GM12878 (cell line): ENCODE measurements around the gene FBLN5. TPM values are rescaled to one million over a fixed set of nuclear protein-coding genes. Genes with fewer than 3 reads are reported as not detected.

Experiments
- ATAC-seq: fragments of 200-7000 bp; cut with Tn5 transposase; 3 replicates; pipeline ENCODE4 v1.9.1; 2020; ENCODE audit warnings: mild to moderate bottlenecking, moderate library complexity
- BruUV-seq: library from RNA; stranded (reverse); fragments of 400-500 nt; replicated peaks from 2 replicates; lab custom pipeline; 2021; lab: Mats Ljungman, UMichigan
- CTCF ChIA-PET: fragments of 300-600 bp; sonication (Branson Sonifier 250); formaldehyde crosslinking; extraction: SDS; loops from one replicate; lab custom pipeline; 2021; ENCODE audit warnings: inconsistent platforms; lab: Yijun Ruan, JAX
- POLR2A ChIA-PET: fragments of 350-600 bp; formaldehyde crosslinking; extraction: SDS; loops from one replicate; lab custom pipeline; 2021; ENCODE audit warnings: inconsistent platforms; lab: Charles Lee
- RAD21 ChIA-PET: fragments of 300-600 bp; sonication (Branson Sonifier 250); formaldehyde crosslinking; loops from one replicate; lab custom pipeline; 2023; ENCODE audit warnings: antibody characterized with exemption; ENCODE audit not compliant: unreplicated experiment; lab: Charles Lee
- SMC1A ChIA-PET: fragments of 300-600 bp; sonication (Branson Sonifier 250); formaldehyde crosslinking; loops from one replicate; lab custom pipeline; 2023; ENCODE audit not compliant: unreplicated experiment, uncharacterized antibody; lab: Charles Lee
- DNase-seq: peaks from one replicate; pipeline ENCODE4 v3.0.0-alpha.2; 2011; ENCODE audit warnings: low read depth, low spot score
- FAIRE-seq: peaks from 3 replicates; lab custom pipeline; 2011; peaks lifted over from hg19 to GRCh38; lab: Jason Lieb, UNC
- H2AFZ ChIP-seq: 2 replicates; pipeline ENCODE4 v1.6.0; 2011; ENCODE audit warnings: low read depth, low read length, control low read depth; ENCODE audit not compliant: control insufficient read depth
- H3K27ac ChIP-seq: 2 replicates; pipeline ENCODE4 v1.5.1; 2011; ENCODE audit warnings: control low read depth; ENCODE audit not compliant: control insufficient read depth, insufficient read depth
- H3K27me3 ChIP-seq, 2 experiments: replicated peaks in 1 of 2; 2 replicates each; pipeline versions ENCODE4 v1.6.0 to v1.6.1; 2011; ENCODE audit warnings: low read length in 1 of 2; ENCODE audit not compliant: control insufficient read depth in 2 of 2, insufficient read depth in 2 of 2
- H3K36me3 ChIP-seq, 2 experiments: 2 replicates each; pipeline ENCODE4 v1.5.1; 2011; ENCODE audit warnings: low read length in 1 of 2; ENCODE audit not compliant: control insufficient read depth in 2 of 2, insufficient read depth in 2 of 2
- H3K4me1 ChIP-seq: 2 replicates; pipeline ENCODE4 v1.6.1; 2011; ENCODE audit warnings: mild to moderate bottlenecking, low read length, moderate library complexity, mixed read lengths; ENCODE audit not compliant: control insufficient read depth, insufficient read depth
- H3K4me2 ChIP-seq: 2 replicates; pipeline ENCODE4 v1.6.0; 2011; ENCODE audit warnings: control low read depth; ENCODE audit not compliant: control insufficient read depth, insufficient read depth
- H3K4me3 ChIP-seq: fragments of 200-600 bp; sonication (generic); 2 replicates; pipeline ENCODE4 v1.5.1; 2016
- H3K79me2 ChIP-seq: 2 replicates; pipeline ENCODE4 v1.6.0; 2011; ENCODE audit warnings: low read length; ENCODE audit not compliant: control insufficient read depth, insufficient read depth
- H3K9ac ChIP-seq: 2 replicates; pipeline ENCODE4 v1.8.0; 2011; ENCODE audit warnings: low read length, control low read depth, mixed read lengths; ENCODE audit not compliant: control insufficient read depth, insufficient read depth
- H3K9me3 ChIP-seq: replicated peaks from 3 replicates; pipeline ENCODE4 v1.5.1; 2011; ENCODE audit warnings: mild to moderate bottlenecking, low read length; ENCODE audit not compliant: control insufficient read depth, insufficient read depth
- H4K20me1 ChIP-seq: 2 replicates; pipeline ENCODE4 v1.6.0; 2011; ENCODE audit not compliant: control insufficient read depth, insufficient read depth
- BMI1 ChIP-seq: fragments of 450-650 bp; IDR thresholded peaks from 2 replicates; pipeline ENCODE4 v1.6.1; 2016; ENCODE audit warnings: mild to moderate bottlenecking, moderate library complexity, borderline replicate concordance
- CBFB ChIP-seq: IDR thresholded peaks from 2 replicates; pipeline ENCODE4 v1.6.1; 2016; ENCODE audit warnings: antibody characterized with exemption, low read depth
- EGR1 ChIP-seq, 2 experiments: IDR thresholded peaks; 1 replicate in 1 of 2; 2 replicates in 1 of 2; pipeline ENCODE4 v1.6.1; 2011 to 2012; ENCODE audit warnings: low read depth in 2 of 2, low read length in 2 of 2, borderline replicate concordance in 1 of 2, mild to moderate bottlenecking in 1 of 2, moderate library complexity in 1 of 2
- LARP7 ChIP-seq: fragments of 450-650 bp; IDR thresholded peaks from 2 replicates; pipeline ENCODE4 v1.6.1; 2017; ENCODE audit warnings: mild to moderate bottlenecking
- MEF2B ChIP-seq: fragments of 450-650 bp; IDR thresholded peaks from 2 replicates; pipeline ENCODE4 v1.6.1; 2018; ENCODE audit warnings: mild to moderate bottlenecking, moderate library complexity; ENCODE audit not compliant: partially characterized antibody, poor library complexity, severe bottlenecking
- NFXL1 ChIP-seq: fragments of 450-650 bp; IDR thresholded peaks from 2 replicates; pipeline ENCODE4 v1.6.1; 2017; ENCODE audit warnings: antibody characterized with exemption, mild to moderate bottlenecking, borderline replicate concordance
- NR2C2 ChIP-seq: IDR thresholded peaks from 2 replicates; pipeline ENCODE4 v1.6.1; 2011; ENCODE audit warnings: borderline replicate concordance, low read depth; ENCODE audit not compliant: control insufficient read depth, insufficient read length
- POLR2A ChIP-seq: IDR thresholded peaks from 2 replicates; pipeline ENCODE4 v1.6.1; 2011; ENCODE audit warnings: low read depth, mild to moderate bottlenecking, low read length
- SMAD1 ChIP-seq: fragments of 450-650 bp; IDR thresholded peaks from 2 replicates; pipeline ENCODE4 v1.6.1; 2018; ENCODE audit warnings: mild to moderate bottlenecking, low read depth; ENCODE audit not compliant: partially characterized antibody
- YY1 ChIP-seq: IDR thresholded peaks from 2 replicates; pipeline ENCODE4 v1.6.1; 2011; ENCODE audit warnings: low read depth, mild to moderate bottlenecking, low read length
- WGBS: methylation state at CpG from one replicate; pipeline ENCODE4 v1.1.6; 2016; ENCODE audit warnings: low lambda C conversion rate; ENCODE audit not compliant: insufficient replicate concordance, insufficient coverage; ENCODE audit errors: missing lambda C conversion rate; 5-methylcytosine and 5-hydroxymethylcytosine counted together
- in situ Hi-C: fragments of 300-500 bp; cut with MboI; formaldehyde crosslinking; loops from 9 replicates; pipeline ENCODE4 v1.14.3; 2018; ENCODE audit warnings: mixed read lengths
- intact Hi-C: fragments of 100-400 bp; cut with micrococcal nuclease; formaldehyde crosslinking; loops from one replicate; pipeline ENCODE4 v1.14.2; 2022; ENCODE audit not compliant: unreplicated experiment
- polyA plus RNA-seq, 11 experiments: library from polyadenylated mRNA; depleted of rRNA in 4 of 11; unstranded in 6 of 11; stranded (reverse) in 5 of 11; fragments of >200 nt; fragmentation: Nextera tagmentation in 4 of 11; fragmentation: Illumina TruSeq in 1 of 11; extraction: Ambion mirVana in 4 of 11; extraction: Trizol in 1 of 11; gene quantifications; 1 replicate in 1 of 11; 2 replicates in 10 of 11; pipeline versions ENCODE4 v1.2.1 to v1.2.3, GENCODE V29; 2011 to 2016; ENCODE audit warnings: inconsistent platforms in 2 of 11, missing spikeins in 2 of 11, low read depth in 1 of 11
- total RNA-seq, 4 experiments: library from RNA; depleted of rRNA in 3 of 4; stranded (reverse); fragments of >200 nt in 3 of 4; fragmentation: Illumina TruSeq in 1 of 4; extraction: Trizol in 1 of 4; gene quantifications; 2 replicates each; pipeline versions ENCODE4 v1.2.1 to v1.2.3, GENCODE V29; 2013 to 2021
- TF ChIP-seq, protein P1 (sequence below): fragments of 450-650 bp; IDR thresholded peaks from 2 replicates; pipeline ENCODE4 v1.6.1; 2018; ENCODE audit warnings: borderline replicate concordance, mild to moderate bottlenecking; ENCODE audit not compliant: partially characterized antibody
- TF ChIP-seq, protein P2 (sequence below): IDR thresholded peaks from 2 replicates; pipeline ENCODE4 v1.6.1; 2011; ENCODE audit warnings: low read depth, low read length, improper control_type of control experiment, borderline replicate concordance

The FBLN5 gene
- total and polyA plus RNA-seq, 10 of the 15 experiments (the other 5 are each of a cell fraction or from before 2014, with no cell fraction given) = 0.03 to 0.64 (median 0.24) TPM

DNA sequence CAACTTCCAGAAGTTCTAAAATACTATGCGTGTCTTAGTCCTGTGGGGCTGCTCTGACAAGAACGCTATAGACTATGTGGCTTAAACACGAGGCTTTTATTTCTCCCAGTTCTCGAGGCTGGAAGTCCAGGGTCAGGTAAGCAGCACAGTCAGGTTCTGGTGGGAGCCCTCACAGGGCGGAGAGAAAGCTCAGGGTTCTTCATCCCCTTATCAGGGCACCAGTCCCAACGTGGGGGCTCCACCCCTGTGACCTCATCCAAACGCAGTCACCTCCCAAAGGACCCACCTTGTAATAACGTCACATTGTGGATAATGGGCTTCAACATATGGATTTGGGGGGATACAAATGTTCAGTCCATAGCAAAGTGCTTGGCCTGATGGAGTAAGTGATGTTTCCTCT is 43.0 kb downstream of the FBLN5 start (continued):
- TF ChIP-seq, protein P1, sequence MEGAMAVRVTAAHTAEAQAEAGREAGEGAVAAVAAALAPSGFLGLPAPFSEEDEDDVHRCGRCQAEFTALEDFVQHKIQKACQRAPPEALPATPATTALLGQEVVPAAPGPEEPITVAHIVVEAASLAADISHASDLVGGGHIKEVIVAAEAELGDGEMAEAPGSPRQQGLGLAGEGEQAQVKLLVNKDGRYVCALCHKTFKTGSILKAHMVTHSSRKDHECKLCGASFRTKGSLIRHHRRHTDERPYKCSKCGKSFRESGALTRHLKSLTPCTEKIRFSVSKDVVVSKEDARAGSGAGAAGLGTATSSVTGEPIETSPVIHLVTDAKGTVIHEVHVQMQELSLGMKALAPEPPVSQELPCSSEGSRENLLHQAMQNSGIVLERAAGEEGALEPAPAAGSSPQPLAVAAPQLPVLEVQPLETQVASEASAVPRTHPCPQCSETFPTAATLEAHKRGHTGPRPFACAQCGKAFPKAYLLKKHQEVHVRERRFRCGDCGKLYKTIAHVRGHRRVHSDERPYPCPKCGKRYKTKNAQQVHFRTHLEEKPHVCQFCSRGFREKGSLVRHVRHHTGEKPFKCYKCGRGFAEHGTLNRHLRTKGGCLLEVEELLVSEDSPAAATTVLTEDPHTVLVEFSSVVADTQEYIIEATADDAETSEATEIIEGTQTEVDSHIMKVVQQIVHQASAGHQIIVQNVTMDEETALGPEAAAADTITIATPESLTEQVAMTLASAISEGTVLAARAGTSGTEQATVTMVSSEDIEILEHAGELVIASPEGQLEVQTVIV = no peak
- no peak for TF ChIP-seq CBFB
- no peak for TF ChIP-seq SMAD1
- no peak for TF ChIP-seq NFXL1
- no peak for TF ChIP-seq YY1
- TF ChIP-seq MEF2B = no peak
- no peak for TF ChIP-seq NR2C2
- TF ChIP-seq, protein P2, sequence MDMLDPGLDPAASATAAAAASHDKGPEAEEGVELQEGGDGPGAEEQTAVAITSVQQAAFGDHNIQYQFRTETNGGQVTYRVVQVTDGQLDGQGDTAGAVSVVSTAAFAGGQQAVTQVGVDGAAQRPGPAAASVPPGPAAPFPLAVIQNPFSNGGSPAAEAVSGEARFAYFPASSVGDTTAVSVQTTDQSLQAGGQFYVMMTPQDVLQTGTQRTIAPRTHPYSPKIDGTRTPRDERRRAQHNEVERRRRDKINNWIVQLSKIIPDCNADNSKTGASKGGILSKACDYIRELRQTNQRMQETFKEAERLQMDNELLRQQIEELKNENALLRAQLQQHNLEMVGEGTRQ = no peak
- TF ChIP-seq, all 136 proteins: peak for 0

DNA sequence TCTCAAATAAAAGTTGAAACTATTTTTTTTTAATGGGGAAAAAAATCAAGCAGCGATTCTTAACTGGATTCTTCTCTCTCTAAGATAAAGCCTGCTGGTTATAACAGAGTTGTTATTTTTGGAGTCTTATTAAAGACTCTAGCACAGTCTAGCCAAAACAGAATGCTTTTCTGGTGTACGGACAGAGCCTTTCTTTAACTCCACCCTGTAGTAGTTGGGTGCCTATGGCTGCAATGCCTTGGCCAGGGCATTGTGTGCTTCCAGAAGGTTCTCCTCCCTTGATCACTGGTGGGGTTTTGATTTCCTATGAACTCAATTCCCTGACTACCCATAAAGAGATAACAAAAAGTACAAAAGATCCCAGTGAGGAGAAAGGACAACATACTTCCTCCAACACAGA is 44.4 kb downstream of the FBLN5 start:
- ChIA-PET CTCF (no interaction called here), RAD21 (no interaction called here), SMC1A (no interaction called here), POLR2A (no interaction called here)
- H3K4me2 ChIP-seq = no peak overlapping the region
- 62% methylated on average over 2 of the region's 2 CpGs for WGBS
- H3K4me3 ChIP-seq = no peak overlapping the region
- no peaks in the 10 kb centered on the region for H3K36me3 ChIP-seq
- no peaks in the 10 kb centered on the region for H3K4me1 ChIP-seq
- DNase-seq = no peak
- TF ChIP-seq EGR1 (IDR thresholded peaks at IDR 0.05; ENCODE audit: borderline replicate concordance in 1 of 2, low read depth in 2 of 2, low read length in 2 of 2) = no peak
- TF ChIP-seq LARP7 = no peak
- no peak for TF ChIP-seq BMI1
- no peak for TF ChIP-seq POLR2A
- no peak overlapping the region for H2AFZ ChIP-seq
- no TSS peak for BruUV-seq
- no peaks in the 10 kb centered on the region; the same call in 2 of the 3 replicates for H3K9me3 ChIP-seq
- no peaks in the 10 kb centered on the region for H4K20me1 ChIP-seq
- intact Hi-C loops = no loop called here
- no peak for ATAC-seq
- H3K27ac ChIP-seq = no peak overlapping the region
- no peaks in the 10 kb centered on the region; a peak in 2 of 4 replicates for H3K27me3 ChIP-seq
- H3K79me2 ChIP-seq = no peaks in the 10 kb centered on the region
- in situ Hi-C loops = no loop called here
- H3K9ac ChIP-seq = no peak overlapping the region
- no peak for FAIRE-seq
